Muscle of leg (tissue), 11 donors: ENCODE data around the gene PIGP. TPM values are rescaled to one million over a fixed set of nuclear protein-coding genes. Genes with fewer than 3 reads are reported as not detected.

Experiments used
- DNase-seq: peaks from one replicate; pipeline ENCODE4 v3.0.0; 2013
- H3K27ac ChIP-seq: one replicate; pipeline ENCODE4 v1.5.1; 2013; ENCODE audit warnings: mild to moderate bottlenecking, low read length, control low read depth
- H3K27me3 ChIP-seq: one replicate; pipeline ENCODE4 v1.6.1; 2013; ENCODE audit warnings: low read length; ENCODE audit not compliant: control insufficient read depth, insufficient read depth
- H3K36me3 ChIP-seq: one replicate; pipeline ENCODE4 v1.6.1; 2013; ENCODE audit warnings: low read length; ENCODE audit not compliant: control insufficient read depth, insufficient read depth
- H3K4me1 ChIP-seq: one replicate; pipeline ENCODE4 v1.6.1; 2013; ENCODE audit warnings: low read length; ENCODE audit not compliant: control insufficient read depth, insufficient read depth
- H3K4me3 ChIP-seq: one replicate; pipeline ENCODE4 v1.5.1; 2013; ENCODE audit warnings: low read length, control low read depth
- H3K9me3 ChIP-seq: replicated peaks from 2 replicates; pipeline ENCODE4 v1.6.1; 2013; ENCODE audit warnings: low read depth, low read length; ENCODE audit not compliant: control insufficient read depth
- WGBS: methylation state at CpG from one replicate; pipeline ENCODE4 v1.1.5; 2013; ENCODE audit warnings: missing lambda C conversion rate; ENCODE audit not compliant: insufficient coverage; 5-methylcytosine and 5-hydroxymethylcytosine counted together
- polyA plus RNA-seq, 8 donors: library from polyadenylated mRNA; unstranded; fragments of 120-200 nt; gene quantifications; one replicate each; pipeline versions ENCODE4 v1.2.1 to v1.2.3, GENCODE V29; 2013; ENCODE audit warnings: inconsistent platforms in 1 of 8, low replicate concordance in 1 of 8; ENCODE audit not compliant: insufficient read length in 8 of 8, insufficient read depth in 1 of 8
- total RNA-seq: library from RNA; stranded (reverse); fragments of 120-200 nt; gene quantifications from one replicate; pipeline ENCODE4 v1.2.4, GENCODE V29; 2013

The PIGP gene
- total and polyA plus RNA-seq, 9 donors, result 17.7 to 36.7 (median 23.8) TPM

DNA sequence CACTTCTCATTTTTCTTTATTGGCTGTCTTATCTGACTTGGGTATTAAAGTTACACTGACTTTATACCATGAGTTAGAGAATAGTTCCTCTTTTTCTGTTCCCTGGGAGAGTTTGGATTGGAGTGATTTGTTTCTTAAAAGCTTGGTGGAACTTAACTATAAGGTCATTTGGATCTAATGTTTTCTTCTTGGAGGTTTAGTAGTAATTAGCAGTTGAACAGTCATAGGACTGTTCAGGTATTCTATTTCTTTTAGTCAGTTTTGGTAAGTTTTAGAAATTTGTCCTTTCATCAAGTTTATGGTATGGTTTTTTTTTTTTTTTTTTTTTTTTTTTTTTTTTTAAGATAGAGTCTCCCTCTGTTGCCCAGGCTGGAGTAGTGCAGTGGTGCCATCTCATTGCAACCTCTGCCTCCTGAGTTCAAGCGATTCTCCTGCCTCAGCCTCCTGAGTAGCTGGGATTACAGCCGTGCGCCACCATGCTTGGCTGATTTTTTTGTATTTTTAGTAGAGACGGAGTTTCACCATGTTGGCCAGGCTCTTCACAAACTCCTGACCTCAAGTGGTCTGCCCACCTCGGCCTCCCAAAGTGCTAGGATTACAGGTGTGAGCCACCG, 6.4 kb upstream of the PIGP start:
- no peak overlapping the region for H3K27ac ChIP-seq
- WGBS, result no CpG with 5 or more reads among the region's 6 CpGs

DNA sequence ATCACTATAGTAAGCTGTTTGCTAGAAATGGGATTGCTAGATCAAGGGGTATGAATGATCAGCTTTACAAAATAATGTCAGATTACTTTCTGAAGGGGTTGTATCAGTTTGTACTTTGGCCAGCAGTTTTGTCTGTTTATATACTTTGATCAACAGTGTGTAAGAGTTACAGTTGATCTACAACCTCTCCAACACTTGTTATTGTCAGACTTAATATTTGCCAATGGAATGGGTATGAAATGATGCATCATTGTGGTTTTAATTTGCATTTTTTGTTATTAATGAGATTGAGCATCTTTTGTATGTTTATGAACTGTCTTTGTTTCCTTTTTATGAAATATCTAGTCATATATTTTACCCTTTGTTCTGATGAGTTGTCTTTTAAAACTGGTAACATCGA, 4.5 kb upstream of the PIGP start:
- H3K27me3 ChIP-seq, result no peaks in the 10 kb centered on the region
- H3K4me3 ChIP-seq, result no peak overlapping the region
- no peak overlapping the region for H3K27ac ChIP-seq
- peaks cover 3% of the 10 kb centered on the region for H3K9me3 ChIP-seq
- DNase-seq, result no peak
- no CpG with 5 or more reads among the region's 1 CpG for WGBS
- no peaks in the 10 kb centered on the region for H3K36me3 ChIP-seq
- H3K4me1 ChIP-seq, result peaks cover 2% of the 10 kb centered on the region

More for the DNA sequence above, 6.4 kb upstream of the PIGP start:
- Histone ChIP-seq H3K4me3 (no peak overlapping the region), H3K9me3 (peaks cover 3% of the 10 kb centered on the region), H3K36me3 (no peaks in the 10 kb centered on the region), H3K4me1 (peaks cover 2% of the 10 kb centered on the region), H3K27me3 (no peaks in the 10 kb centered on the region)
- DNase-seq, result peak; percentile 10

- Histone ChIP-seq H3K27me3 (no peaks in the 10 kb centered on the region), H3K9me3 (peaks cover 3% of the 10 kb centered on the region), H3K36me3 (no peaks in the 10 kb centered on the region), H3K4me3 (no peak overlapping the region), H3K27ac (no peak overlapping the region), H3K4me1 (peaks cover 10% of the 10 kb centered on the region)
- no peak for DNase-seq
- WGBS, result 100% methylated on average over 4 of the region's 4 CpGs
Measured at GRCh38 chr21:37076087-37076850, 3.4 kb upstream of the PIGP start.

GRCh38 chr21:37075214-37075770, 2.4 kb upstream of the PIGP start:
- Histone ChIP-seq H3K4me3 (no peak overlapping the region), H3K27me3 (no peaks in the 10 kb centered on the region), H3K9me3 (peaks cover 3% of the 10 kb centered on the region), H3K27ac (no peak overlapping the region), H3K4me1 (peaks cover 10% of the 10 kb centered on the region), H3K36me3 (no peaks in the 10 kb centered on the region)
- WGBS, result no CpG with 5 or more reads among the region's 4 CpGs
- no peak for DNase-seq

- peak overlapping the region; percentile 91 for H3K4me3 ChIP-seq
- DNase-seq, result peak; percentile 12
- H3K36me3 ChIP-seq, result peaks cover 2% of the 10 kb centered on the region
- H3K27ac ChIP-seq, result peak overlapping the region; percentile 95
- H3K4me1 ChIP-seq, result peaks cover 10% of the 10 kb centered on the region
- no CpG with 5 or more reads among the region's 9 CpGs for WGBS
- H3K9me3 ChIP-seq, result peaks cover 3% of the 10 kb centered on the region
- no peaks in the 10 kb centered on the region for H3K27me3 ChIP-seq
Measured at GRCh38 chr21:37074546-37074945, 1.7 kb upstream of the PIGP start.

- peak overlapping the region; percentile 91 for H3K4me3 ChIP-seq
- peaks cover 3% of the 10 kb centered on the region for H3K9me3 ChIP-seq
- H3K27ac ChIP-seq, result peak overlapping the region; percentile 95
- WGBS, result no CpG with 5 or more reads among the region's 13 CpGs
- H3K27me3 ChIP-seq, result no peaks in the 10 kb centered on the region
- DNase-seq, result no peak
- peaks cover 10% of the 10 kb centered on the region for H3K4me1 ChIP-seq
- peaks cover 2% of the 10 kb centered on the region for H3K36me3 ChIP-seq
Measured at GRCh38 chr21:37074197-37074510, 1.3 kb upstream of the PIGP start.

DNA sequence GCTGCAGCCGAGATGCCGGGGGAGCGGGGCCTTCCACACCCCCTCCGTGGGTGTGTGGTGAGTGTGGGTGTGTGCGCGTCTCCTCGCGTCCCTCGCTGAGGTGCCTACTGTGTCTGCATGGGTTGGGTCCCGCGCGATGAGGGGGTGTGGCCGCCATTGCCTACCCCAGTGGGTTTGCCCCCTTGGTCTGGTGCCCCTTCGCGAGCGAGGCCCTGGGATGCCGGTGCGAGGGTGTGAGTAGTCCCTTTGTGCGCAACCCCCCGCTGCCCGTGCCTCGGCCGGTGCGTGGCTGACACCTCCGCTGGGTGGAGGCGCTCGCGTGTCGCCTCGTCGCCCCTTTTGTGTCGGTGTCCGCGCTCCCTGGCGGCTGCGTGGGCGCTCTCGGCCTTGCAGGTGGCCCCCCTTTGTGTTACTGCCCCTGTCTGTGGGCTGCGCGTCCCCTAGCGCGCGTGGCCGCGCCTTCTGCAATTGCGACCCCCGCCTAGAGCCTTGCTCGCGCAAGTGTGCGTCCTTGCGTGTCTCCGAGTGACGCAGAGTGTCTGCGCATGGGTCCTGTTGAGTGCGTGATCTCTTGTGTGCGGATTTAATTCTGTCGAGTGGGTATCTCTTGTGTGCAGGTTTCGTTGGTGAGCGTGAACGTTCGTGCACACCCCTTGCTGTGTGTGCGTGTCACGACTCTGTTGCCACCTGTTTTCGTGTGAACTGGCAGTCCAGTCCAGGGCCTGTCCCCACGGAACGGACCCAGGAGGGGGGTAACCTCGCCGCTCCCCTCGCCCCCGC, 736 bp upstream of the PIGP start:
- H3K27me3 ChIP-seq, result no peaks in the 10 kb centered on the region
- DNase-seq, result peak; percentile 78
- peak overlapping the region; percentile 95 for H3K27ac ChIP-seq
- peak overlapping the region; percentile 91 for H3K4me3 ChIP-seq
- H3K36me3 ChIP-seq, result peaks cover 6% of the 10 kb centered on the region
- H3K4me1 ChIP-seq, result peaks cover 10% of the 10 kb centered on the region
- WGBS, result under 1% methylated on average over 66 of the region's 70 CpGs
- peaks cover 3% of the 10 kb centered on the region for H3K9me3 ChIP-seq

GRCh38 chr21:37072274-37072987, 440 bp downstream of the PIGP start:
- no peak for DNase-seq
- Histone ChIP-seq H3K4me1 (peaks cover 10% of the 10 kb centered on the region), H3K9me3 (peaks cover 3% of the 10 kb centered on the region), H3K27me3 (no peaks in the 10 kb centered on the region), H3K27ac (peak overlapping the region; percentile 93), H3K4me3 (peak overlapping the region; percentile 76), H3K36me3 (peaks cover 11% of the 10 kb centered on the region)
- WGBS, result 0% methylated on average over 39 of the region's 54 CpGs

GRCh38 chr21:37071561-37072273, 1.2 kb downstream of the PIGP start:
- Histone ChIP-seq H3K4me3 (peak overlapping the region; percentile 76), H3K36me3 (peaks cover 11% of the 10 kb centered on the region), H3K27ac (peak overlapping the region; percentile 93), H3K9me3 (no peaks in the 10 kb centered on the region), H3K4me1 (peaks cover 10% of the 10 kb centered on the region), H3K27me3 (no peaks in the 10 kb centered on the region)
- WGBS, result 12% methylated on average over 6 of the region's 12 CpGs
- peak; percentile 82 for DNase-seq
